Mesodermal cell (in vitro differentiated cells): ENCODE data around the gene IDE.
"Not testable (repeated sequence)": the region's sequence is repeated elsewhere in the genome, so short reads cannot be mapped to it uniquely, and the experiment has no call there.

ENCODE experiments used
- H3K27ac ChIP-seq: 2 replicates; pipeline ENCODE4 v1.7.0; 2013; ENCODE audit warnings: mild to moderate bottlenecking, low read depth, low read length, moderate library complexity; ENCODE audit not compliant: severe bottlenecking
- H3K36me3 ChIP-seq: 2 replicates; pipeline ENCODE4 v1.7.1; 2013; ENCODE audit warnings: mild to moderate bottlenecking, low read length, moderate library complexity; ENCODE audit not compliant: control insufficient read depth, insufficient read depth
- H3K4me1 ChIP-seq: one replicate; pipeline ENCODE4 v1.7.1; 2013; ENCODE audit warnings: mild to moderate bottlenecking, low read length; ENCODE audit not compliant: insufficient read depth, control insufficient read depth, poor library complexity, severe bottlenecking
- H3K4me3 ChIP-seq: 2 replicates; pipeline ENCODE4 v1.7.0; 2013; ENCODE audit warnings: low read length, control low read depth, mild to moderate bottlenecking; ENCODE audit not compliant: insufficient read depth, poor library complexity, severe bottlenecking; ENCODE audit errors: extremely low read depth
- H3K9me3 ChIP-seq: 2 replicates; pipeline ENCODE4 v1.7.1; 2013; ENCODE audit warnings: mild to moderate bottlenecking, low read length, moderate library complexity; ENCODE audit not compliant: control insufficient read depth
- WGBS, 2 experiments: methylation state at CpG; one replicate each; pipeline ENCODE4 v1.1.5; 2013; ENCODE audit warnings: missing lambda C conversion rate in 2 of 2; ENCODE audit not compliant: insufficient coverage in 2 of 2; 5-methylcytosine and 5-hydroxymethylcytosine counted together

The IDE gene

DNA sequence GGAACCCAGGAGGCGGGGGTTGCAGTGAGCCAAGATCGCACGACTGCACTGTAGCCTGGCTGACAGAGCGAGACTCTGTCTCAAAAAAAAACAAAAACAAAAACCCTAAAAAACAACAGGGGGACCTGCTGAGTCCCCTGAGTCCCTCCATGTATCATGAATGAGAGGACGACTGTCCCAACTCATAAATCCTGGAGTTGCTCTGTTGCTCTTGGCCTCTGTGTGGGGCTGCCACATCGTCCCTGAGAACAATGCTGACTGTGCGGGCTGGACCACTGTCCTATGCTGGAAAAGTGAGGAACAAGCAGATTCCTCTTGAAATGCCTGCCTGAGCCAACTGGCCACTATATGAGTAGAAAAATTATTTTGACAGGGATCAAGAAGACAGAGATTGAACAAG, 122.5 kb downstream of the IDE start:
- Histone ChIP-seq H3K36me3 (peaks cover 46% of the 10 kb centered on the region), H3K9me3 (no peaks in the 10 kb centered on the region), H3K4me3 (no peak overlapping the region), H3K4me1 (no peaks in the 10 kb centered on the region), H3K27ac (no peak overlapping the region)
- WGBS, 2 experiments: 89 to 92% methylated on average over 6 to 7 of the region's 7 CpGs

- H3K4me3 ChIP-seq: no peak overlapping the region
Measured at GRCh38 chr10:92450896-92451295, 123.0 kb downstream of the IDE start.

DNA sequence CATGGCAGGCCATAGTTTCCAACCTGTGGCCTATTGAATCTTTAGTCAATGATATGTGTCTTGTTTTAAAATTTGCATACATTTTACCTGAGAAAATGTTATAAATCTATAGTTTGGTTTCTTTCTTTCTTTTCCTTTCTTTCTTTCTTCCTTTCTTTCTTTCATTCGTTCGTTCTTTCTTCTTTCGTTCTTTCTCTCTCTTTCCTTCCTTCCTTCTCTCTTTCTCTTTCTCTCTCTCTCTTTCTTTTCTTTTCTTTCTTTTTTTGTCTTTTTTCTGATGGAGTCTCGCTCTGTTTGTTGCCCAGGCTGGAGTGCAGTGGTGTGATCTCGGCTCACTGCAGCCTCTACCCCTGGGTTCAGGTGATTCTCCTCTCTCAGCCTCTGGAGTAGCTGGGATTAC, 133.3 kb downstream of the IDE start:
- 88 to 98% methylated on average over 2 to 5 of the region's 5 CpGs for WGBS, 2 experiments
- H3K9me3 ChIP-seq: no peaks in the 10 kb centered on the region

More at GRCh38 chr10:92450896-92451295, 123.0 kb downstream of the IDE start:
- no peak overlapping the region for H3K27ac ChIP-seq
- H3K36me3 ChIP-seq: peaks cover 44% of the 10 kb centered on the region
- H3K9me3 ChIP-seq: no peaks in the 10 kb centered on the region
- WGBS, 2 experiments: 100% methylated on average over 2 of the region's 2 CpGs; no CpG with 5 or more reads in 1 of the 2 experiments
- H3K4me1 ChIP-seq: no peaks in the 10 kb centered on the region

GRCh38 chr10:92438220-92438619, 135.7 kb downstream of the IDE start:
- no peak overlapping the region for H3K27ac ChIP-seq
- H3K36me3 ChIP-seq: no peaks in the 10 kb centered on the region
- no peak overlapping the region for H3K4me3 ChIP-seq
- WGBS, 2 experiments: 80 to 94% methylated on average over 1 to 3 of the region's 6 CpGs
- H3K4me1 ChIP-seq: no peaks in the 10 kb centered on the region
- no peaks in the 10 kb centered on the region for H3K9me3 ChIP-seq

More for the DNA sequence above, 133.3 kb downstream of the IDE start:
- H3K36me3 ChIP-seq: no peaks in the 10 kb centered on the region
- H3K27ac ChIP-seq: no peak overlapping the region
- H3K4me3 ChIP-seq: no peak overlapping the region
- H3K4me1 ChIP-seq: no peaks in the 10 kb centered on the region

GRCh38 chr10:92436611-92437010, 137.3 kb downstream of the IDE start:
- Histone ChIP-seq H3K36me3 (no peaks in the 10 kb centered on the region), H3K4me1 (no peaks in the 10 kb centered on the region), H3K9me3 (no peaks in the 10 kb centered on the region), H3K27ac (no peak overlapping the region), H3K4me3 (no peak overlapping the region)
- 93% methylated on average over 3 to 4 of the region's 5 CpGs for WGBS, 2 experiments

DNA sequence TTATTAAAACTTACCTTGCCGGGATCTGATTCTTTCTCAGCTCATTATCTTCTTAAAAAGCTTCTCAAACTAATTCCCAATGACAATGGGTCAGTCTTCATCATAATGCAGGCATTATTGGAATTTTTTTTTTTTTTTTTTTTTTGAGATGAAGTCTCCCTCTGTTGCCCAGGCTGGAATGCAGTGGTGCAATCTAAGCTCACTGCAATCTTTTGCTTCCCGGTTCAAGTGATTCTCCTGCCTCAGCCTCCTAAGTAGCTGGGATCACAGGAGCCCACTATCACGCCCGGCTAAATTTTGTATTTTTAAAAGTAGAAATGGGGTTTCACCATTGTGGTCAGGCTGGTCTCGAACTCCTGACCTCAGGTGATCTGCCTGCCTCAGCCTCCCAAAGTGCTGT, 137.8 kb downstream of the IDE start:
- H3K4me1 ChIP-seq, H3K9me3 ChIP-seq, H3K36me3 ChIP-seq, H3K27ac ChIP-seq, H3K4me3 ChIP-seq: not testable (repeated sequence)
- 85 to 92% methylated on average over 4 to 5 of the region's 5 CpGs for WGBS, 2 experiments

DNA sequence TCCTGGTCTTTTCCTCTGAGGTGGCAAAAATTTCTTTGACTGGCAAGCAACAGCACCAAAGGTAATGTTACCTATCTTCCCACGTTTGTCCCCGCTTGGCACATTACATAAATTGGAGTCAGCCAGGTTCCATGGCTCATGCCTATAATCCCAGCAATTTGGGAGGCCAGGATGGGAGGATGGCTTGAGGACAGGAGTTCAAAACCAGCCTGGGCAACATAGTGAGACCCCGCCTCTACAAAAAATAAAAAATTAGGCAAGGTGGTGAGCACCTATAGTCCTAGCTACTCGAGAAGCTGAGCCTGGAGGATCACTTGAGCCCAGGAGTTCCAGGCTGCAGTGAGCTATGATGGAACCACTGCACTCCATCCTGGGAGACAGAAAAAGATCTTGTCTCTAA, 139.5 kb downstream of the IDE start:
- Histone ChIP-seq H3K36me3 (no peaks in the 10 kb centered on the region), H3K4me1 (no peaks in the 10 kb centered on the region), H3K4me3 (no peak overlapping the region), H3K9me3 (no peaks in the 10 kb centered on the region), H3K27ac (no peak overlapping the region)
- 92 to 93% methylated on average over 2 to 4 of the region's 4 CpGs for WGBS, 2 experiments

DNA sequence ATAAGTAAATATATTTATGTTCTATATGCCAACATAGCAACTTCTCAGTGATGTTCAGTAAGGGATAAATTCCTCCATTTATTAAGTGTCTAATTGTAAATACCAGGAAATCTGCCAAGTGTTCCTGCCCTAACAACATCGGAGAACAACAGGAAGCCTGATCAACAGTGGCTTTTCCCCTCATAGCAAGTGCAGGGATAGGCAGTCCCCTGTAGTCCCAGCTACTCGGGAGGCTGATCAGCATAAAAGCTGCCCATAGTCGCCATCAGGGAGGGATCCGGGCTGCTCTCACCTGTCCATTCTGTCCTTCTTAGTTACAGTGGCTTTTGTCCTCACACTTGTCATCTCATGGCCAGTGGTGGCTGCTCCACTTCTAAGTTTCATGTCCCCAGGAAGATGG, 141.3 kb downstream of the IDE start:
- Histone ChIP-seq H3K4me3 (no peak overlapping the region), H3K9me3 (no peaks in the 10 kb centered on the region), H3K36me3 (no peaks in the 10 kb centered on the region), H3K4me1 (no peaks in the 10 kb centered on the region), H3K27ac (no peak overlapping the region)
- WGBS, 2 experiments: 48 to 76% methylated on average over 4 of the region's 4 CpGs

DNA sequence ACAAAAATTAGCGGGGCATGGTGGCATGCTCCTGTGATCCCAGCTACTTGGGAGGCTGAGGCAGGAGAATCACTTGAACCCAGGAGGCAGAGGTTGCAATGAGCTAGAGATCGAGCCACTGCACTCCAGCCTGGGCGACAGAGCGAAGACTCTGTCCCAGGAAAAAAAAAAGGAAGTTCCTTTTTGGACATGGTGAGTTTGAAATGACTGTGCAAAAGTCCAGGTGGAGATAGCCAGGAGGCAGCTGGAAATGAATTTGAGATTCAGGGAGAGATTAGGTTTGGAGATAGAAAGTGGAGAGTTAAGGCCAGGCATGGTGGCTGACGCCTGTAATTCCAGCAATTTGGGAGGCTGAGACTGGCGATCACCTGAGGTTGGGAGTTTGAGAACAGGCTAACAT, 143.8 kb downstream of the IDE start:
- Histone ChIP-seq H3K4me3 (no peak overlapping the region), H3K9me3 (no peaks in the 10 kb centered on the region), H3K4me1 (no peaks in the 10 kb centered on the region), H3K27ac (no peak overlapping the region), H3K36me3 (no peaks in the 10 kb centered on the region)
- 90 to 95% methylated on average over 4 to 5 of the region's 6 CpGs for WGBS, 2 experiments

DNA sequence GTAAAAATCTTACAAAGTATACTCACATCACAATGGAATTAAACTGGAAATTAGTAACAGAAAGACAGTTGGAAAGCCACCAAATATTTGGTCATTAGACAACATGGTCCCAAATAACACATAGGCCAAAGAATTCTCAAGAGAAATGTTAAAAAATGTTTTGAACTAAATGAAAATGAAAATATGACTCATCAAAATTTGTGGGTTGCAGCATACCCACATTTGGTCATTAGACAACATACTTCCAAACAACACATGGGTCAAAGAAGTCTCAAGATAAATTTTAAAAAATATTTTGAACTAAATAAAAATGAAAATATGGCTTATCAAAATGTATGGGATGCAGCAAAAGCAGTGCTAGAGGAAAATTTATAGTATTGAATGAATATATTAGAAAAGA, 152.3 kb downstream of the IDE start:
- Histone ChIP-seq H3K27ac (no peak overlapping the region), H3K36me3 (no peaks in the 10 kb centered on the region), H3K4me1 (no peaks in the 10 kb centered on the region), H3K9me3 (peaks cover 1% of the 10 kb centered on the region), H3K4me3 (no peak overlapping the region)

GRCh38 chr10:92420546-92421275, 153.2 kb downstream of the IDE start:
- Histone ChIP-seq H3K27ac (no peak overlapping the region), H3K9me3 (peaks cover 10% of the 10 kb centered on the region), H3K4me3 (no peak overlapping the region), H3K36me3 (no peaks in the 10 kb centered on the region), H3K4me1 (no peaks in the 10 kb centered on the region)
- 52 to 54% methylated on average over 43 of the region's 46 CpGs for WGBS, 2 experiments
